Hair follicle dermal papilla cell (primary cell): ENCODE measurements around the gene CD81. TPM values are rescaled to one million over a fixed set of nuclear protein-coding genes. Genes with fewer than 3 reads are reported as not detected.

Experiments
- small RNA-seq: library from RNA; depleted of rRNA; stranded (forward); fragments of <200 nt; gene quantifications from one replicate; pipeline ENCODE3, GENCODE V24; 2012
- total RNA-seq: library from RNA; depleted of rRNA; stranded (reverse); fragments of >200 nt; gene quantifications from 2 replicates; pipeline ENCODE4 v1.2.3, GENCODE V29; 2012

The CD81 gene, protein sequence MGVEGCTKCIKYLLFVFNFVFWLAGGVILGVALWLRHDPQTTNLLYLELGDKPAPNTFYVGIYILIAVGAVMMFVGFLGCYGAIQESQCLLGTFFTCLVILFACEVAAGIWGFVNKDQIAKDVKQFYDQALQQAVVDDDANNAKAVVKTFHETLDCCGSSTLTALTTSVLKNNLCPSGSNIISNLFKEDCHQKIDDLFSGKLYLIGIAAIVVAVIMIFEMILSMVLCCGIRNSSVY
- 350 and 404 TPM in 2 replicates for total RNA-seq

DNA sequence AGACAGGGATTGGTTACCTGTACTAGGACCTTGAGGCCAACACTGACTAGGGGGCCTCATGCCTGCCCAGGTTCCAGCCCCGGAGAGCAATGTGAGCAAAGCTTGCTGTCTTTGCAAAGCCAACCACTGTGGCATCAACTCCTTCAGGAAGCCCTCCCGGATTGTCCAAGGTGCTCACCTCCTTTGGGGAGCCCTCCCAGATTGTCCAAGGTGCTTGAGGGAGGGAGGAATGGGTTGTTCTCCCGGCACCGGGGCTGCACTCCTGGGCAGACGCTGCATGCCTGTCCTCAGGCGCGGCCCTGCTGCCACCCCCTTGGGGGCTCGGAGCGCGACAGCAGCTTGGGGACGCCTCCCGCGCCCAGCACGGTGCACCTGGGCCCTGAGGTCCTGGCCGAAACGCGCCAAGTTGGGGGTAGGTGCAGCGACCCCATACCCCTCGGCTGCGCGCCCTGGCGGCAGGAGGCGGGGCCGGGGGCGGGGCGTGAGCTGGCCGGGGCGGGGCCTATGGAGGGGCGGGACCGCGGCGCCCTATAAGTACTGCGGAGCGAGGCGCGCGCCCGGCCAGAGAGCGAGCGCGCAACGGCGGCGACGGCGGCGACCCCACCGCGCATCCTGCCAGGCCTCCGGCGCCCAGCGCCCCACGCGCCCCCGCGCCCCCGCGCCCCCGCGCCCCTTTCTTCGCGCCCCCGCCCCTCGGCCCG lies at the start of gene CD81:
TSS of gene CD81 (plus strand) at position 560 of the 701 bp plus-strand sequence. CDS start 240 bp downstream, outside the sequence.

DNA sequence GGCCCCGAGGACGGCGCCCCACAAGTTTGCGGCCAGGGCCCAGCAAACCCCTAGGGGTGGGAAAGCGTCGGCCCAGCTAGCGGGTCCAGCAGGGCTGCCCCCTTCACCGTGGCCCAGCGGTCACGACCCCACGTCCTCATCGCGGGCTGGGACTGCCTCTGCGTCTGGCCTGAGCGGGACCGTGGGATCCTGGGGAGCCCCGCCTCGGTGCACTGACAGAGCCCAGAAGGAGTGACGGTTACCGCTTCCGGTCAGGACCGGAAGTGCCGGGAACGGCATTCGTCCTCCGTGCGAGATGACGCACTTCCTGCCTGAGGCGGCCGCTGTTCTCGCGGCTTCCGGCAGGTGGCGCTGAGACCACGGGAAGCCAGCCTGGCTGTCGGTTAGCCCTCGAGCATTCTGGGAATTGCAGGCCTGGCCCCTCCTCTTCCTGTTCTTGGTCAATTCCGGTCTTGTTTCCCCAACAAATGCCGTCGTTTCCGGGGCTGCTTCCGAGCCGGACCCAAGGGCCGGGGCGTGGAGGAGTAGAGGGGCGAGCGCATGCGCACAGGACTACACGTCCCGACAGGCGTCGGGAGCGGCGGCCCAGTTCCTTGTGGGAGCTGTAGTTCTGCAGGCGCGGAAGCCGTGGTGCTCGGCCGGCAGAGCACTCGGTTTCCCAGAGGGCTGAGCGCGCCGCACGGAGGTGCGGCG lies 23.1 kb downstream of the CD81 start, which contains the start of gene TSSC4:
TSS of gene TSSC4 (plus strand) at position 682 of the 693 bp plus-strand sequence. CDS start 1,884 bp downstream, outside the sequence.

DNA sequence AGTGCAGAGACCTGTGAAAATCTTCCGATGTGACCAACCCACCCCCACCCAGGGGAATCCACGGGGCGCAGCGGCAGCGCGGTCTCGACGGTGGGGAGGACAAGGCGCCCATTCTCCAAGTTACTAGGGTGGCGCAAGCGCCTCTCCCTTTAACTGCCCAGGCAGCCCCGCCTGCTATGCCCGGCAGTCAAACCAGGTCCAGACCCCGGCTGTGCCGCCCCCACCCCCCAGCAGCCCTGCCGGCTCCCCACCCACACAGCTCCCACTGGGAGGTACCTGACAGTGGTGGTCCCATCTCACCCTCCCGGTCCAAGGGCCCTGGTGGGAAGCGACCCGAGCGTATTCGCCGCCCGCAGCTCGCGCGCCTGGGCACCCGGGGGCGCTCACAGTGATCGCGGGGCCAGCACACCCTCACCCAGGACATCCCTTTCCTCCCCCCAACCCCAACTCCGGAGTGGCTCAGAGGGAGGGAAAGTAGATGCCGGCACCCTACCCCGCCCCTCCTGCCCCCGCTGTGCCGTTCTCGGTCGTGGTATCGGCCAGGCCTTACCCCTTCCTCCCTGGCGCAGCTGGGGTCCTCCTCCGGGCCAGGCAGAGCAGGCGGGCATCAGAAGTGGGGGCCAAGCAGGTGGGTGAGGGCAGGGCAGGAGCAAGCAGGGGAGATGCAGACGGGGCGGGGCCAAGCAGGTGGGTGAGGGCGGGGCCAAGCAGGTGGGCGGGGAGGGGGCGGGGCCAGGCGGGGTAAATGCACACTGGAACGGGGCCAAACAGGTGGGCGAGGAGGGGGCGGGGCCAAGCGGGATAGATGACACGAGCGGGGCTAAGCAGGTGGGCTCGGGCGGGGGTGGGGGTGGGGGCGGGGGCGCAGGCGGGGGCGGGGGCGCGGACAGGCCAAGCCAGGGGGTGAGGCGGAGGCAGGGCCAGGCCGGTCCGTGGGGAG lies 67.0 kb downstream of the CD81 start, which contains the start of gene TRPM5:
TSS of gene TRPM5 (minus strand) at position 634 of the 940 bp plus-strand sequence. CDS start 21,478 bp downstream, outside the sequence.

DNA sequence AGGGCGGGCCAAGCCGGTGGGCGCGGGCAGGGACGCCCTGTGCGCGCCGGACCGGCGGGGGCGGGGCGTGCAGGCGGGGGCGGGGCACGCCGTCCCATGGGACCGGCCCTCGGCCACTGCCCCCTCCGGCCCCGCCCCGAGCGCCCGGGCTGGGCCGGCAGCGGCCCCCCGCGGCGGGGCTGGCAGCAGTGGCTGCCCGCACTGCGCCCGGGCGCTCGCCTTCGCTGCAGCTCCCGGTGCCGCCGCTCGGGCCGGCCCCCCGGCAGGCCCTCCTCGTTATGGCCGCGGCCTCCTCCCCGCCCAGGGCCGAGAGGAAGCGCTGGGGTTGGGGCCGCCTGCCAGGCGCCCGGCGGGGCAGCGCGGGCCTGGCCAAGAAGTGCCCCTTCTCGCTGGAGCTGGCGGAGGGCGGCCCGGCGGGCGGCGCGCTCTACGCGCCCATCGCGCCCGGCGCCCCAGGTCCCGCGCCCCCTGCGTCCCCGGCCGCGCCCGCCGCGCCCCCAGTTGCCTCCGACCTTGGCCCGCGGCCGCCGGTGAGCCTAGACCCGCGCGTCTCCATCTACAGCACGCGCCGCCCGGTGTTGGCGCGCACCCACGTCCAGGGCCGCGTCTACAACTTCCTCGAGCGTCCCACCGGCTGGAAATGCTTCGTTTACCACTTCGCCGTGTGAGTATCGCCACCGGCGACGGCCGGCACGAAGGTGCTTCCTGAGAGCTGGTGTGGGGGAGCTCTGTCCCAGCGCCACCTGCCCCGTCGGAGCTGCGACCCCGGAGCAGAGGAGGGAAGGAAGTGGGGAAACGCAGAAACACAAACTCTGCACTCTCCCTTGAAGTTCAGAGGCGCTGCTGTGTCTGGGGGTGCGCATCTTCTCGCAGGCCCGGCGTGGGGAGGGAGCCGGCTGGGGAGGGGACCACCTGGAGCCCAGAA lies 68.0 kb downstream of the CD81 start, which contains the start of gene KCNQ1:
TSS of gene KCNQ1 (plus strand) at position 188 of the 925 bp plus-strand sequence. CDS start at position 279, 91 bp downstream.

Small RNAs within 50 kb of the gene (small RNA-seq; reads per million reads assigned to genes)
- gene RF00019, result not detected

Other genes with a start within 250 kb of the CD81 start
- 0.85 and 1.9 TPM in 2 replicates for gene IGF2, start 237.9 kb upstream of the CD81 start, total RNA-seq
- gene INS, start 216.1 kb upstream of the CD81 start, total RNA-seq, result not detected in 2 replicates
- gene TH, start 205.5 kb upstream of the CD81 start, total RNA-seq, result 1.2 and 4.9 TPM in 2 replicates
- not detected in 2 replicates for gene ASCL2, start 106.7 kb upstream of the CD81 start, total RNA-seq
- 0.16 and 0.36 TPM in 2 replicates for gene C11orf21, start 75.4 kb upstream of the CD81 start, total RNA-seq
- 2.1 and 2.9 TPM in 2 replicates for gene TSPAN32, start 75.3 kb upstream of the CD81 start, total RNA-seq
- 52.6 and 60.2 TPM in 2 replicates for gene TSSC4, start 23.4 kb downstream of the CD81 start, total RNA-seq
- gene TRPM5, start 67.2 kb downstream of the CD81 start, total RNA-seq, result not detected in 2 replicates
- not detected in 2 replicates for gene KCNQ1, start 67.7 kb downstream of the CD81 start, total RNA-seq